Stimulated activated CD4-positive, alpha-beta T cell treated with anti-CD3 and anti-CD28 coated beads, Interleukin-12 subunit alpha, Interleukin-12 subunit beta, amount 100 ng/mL, for 4 hours (primary cell): ENCODE measurements around the gene OSBPL10.

Source experiments
- DNase-seq: peaks from one replicate; pipeline ENCODE4 v3.0.0-alpha.2; 2020

The OSBPL10 gene

GRCh38 chr3:31841515-31841914 is 139.5 kb downstream of the OSBPL10 start:
- no peak for DNase-seq

GRCh38 chr3:31840252-31840651 is 140.8 kb downstream of the OSBPL10 start:
- DNase-seq, result no peak

- no peak for DNase-seq
Measured at GRCh38 chr3:31839144-31839917, 141.7 kb downstream of the OSBPL10 start.

GRCh38 chr3:31836131-31837075 is 144.7 kb downstream of the OSBPL10 start:
- no peak for DNase-seq

- DNase-seq, result no peak
Measured at GRCh38 chr3:31833391-31834190, 147.5 kb downstream of the OSBPL10 start.

GRCh38 chr3:31832551-31832950 is 148.5 kb downstream of the OSBPL10 start:
- no peak for DNase-seq

- no peak for DNase-seq
Measured at GRCh38 chr3:31831591-31831990, 149.5 kb downstream of the OSBPL10 start.

GRCh38 chr3:31829826-31830426 is 151.1 kb downstream of the OSBPL10 start:
- DNase-seq, result no peak

- DNase-seq, result no peak
Measured at GRCh38 chr3:31829010-31829409, 152.1 kb downstream of the OSBPL10 start.

- no peak for DNase-seq
Measured at GRCh38 chr3:31828007-31828406, 153.1 kb downstream of the OSBPL10 start.

GRCh38 chr3:31823184-31823583 is 157.9 kb downstream of the OSBPL10 start:
- no peak for DNase-seq

- DNase-seq, result no peak
Measured at GRCh38 chr3:31821118-31821517, 159.9 kb downstream of the OSBPL10 start.

GRCh38 chr3:31819441-31819840 is 161.6 kb downstream of the OSBPL10 start:
- DNase-seq, result no peak

- no peak for DNase-seq
Measured at GRCh38 chr3:31817411-31817966, 163.6 kb downstream of the OSBPL10 start.

GRCh38 chr3:31815631-31816440 is 165.2 kb downstream of the OSBPL10 start:
- DNase-seq, result no peak

- DNase-seq, result no peak
Measured at GRCh38 chr3:31815006-31815405, 166.1 kb downstream of the OSBPL10 start.

GRCh38 chr3:31813686-31814085 is 167.4 kb downstream of the OSBPL10 start:
- no peak for DNase-seq

GRCh38 chr3:31813197-31813596 is 167.9 kb downstream of the OSBPL10 start:
- no peak for DNase-seq

GRCh38 chr3:31810991-31811433 is 170.1 kb downstream of the OSBPL10 start:
- DNase-seq, result no peak

- no peak for DNase-seq
Measured at GRCh38 chr3:31808143-31808720, 172.8 kb downstream of the OSBPL10 start.
